IPS-15b (cell line): ENCODE results near the gene CLEC4M.
"Not testable (repeated sequence)": the region's sequence is repeated elsewhere in the genome, so short reads cannot be mapped to it uniquely, and the experiment has no call there.

Experiments
- H3K27me3 ChIP-seq: one replicate; pipeline ENCODE4 v1.6.1; 2013; ENCODE audit warnings: low read length; ENCODE audit not compliant: control insufficient read depth, insufficient read depth
- H3K36me3 ChIP-seq: one replicate; pipeline ENCODE4 v1.6.1; 2013; ENCODE audit warnings: low read length; ENCODE audit not compliant: control insufficient read depth, insufficient read depth
- H3K4me1 ChIP-seq: one replicate; pipeline ENCODE4 v1.6.1; 2013; ENCODE audit warnings: mild to moderate bottlenecking, low read length; ENCODE audit not compliant: control insufficient read depth, insufficient read depth
- H3K4me3 ChIP-seq: one replicate; pipeline ENCODE4 v1.5.1; 2013; ENCODE audit warnings: low read depth, low read length
- H3K9ac ChIP-seq: one replicate; pipeline ENCODE4 v1.6.1; 2013; ENCODE audit warnings: low read depth, mild to moderate bottlenecking, low read length
- H3K9me3 ChIP-seq: one replicate; pipeline ENCODE4 v1.6.1; 2013; ENCODE audit warnings: mild to moderate bottlenecking, low read length; ENCODE audit not compliant: control insufficient read depth, insufficient read depth

CLEC4M gene

GRCh38 chr19:7763696-7764095 is 653 bp downstream of the CLEC4M start:
- no peak overlapping the region for H3K4me3 ChIP-seq
- no peaks in the 10 kb centered on the region for H3K36me3 ChIP-seq
- no peak overlapping the region for H3K9ac ChIP-seq
- H3K4me1 ChIP-seq: no peaks in the 10 kb centered on the region
- H3K9me3 ChIP-seq: no peaks in the 10 kb centered on the region
- H3K27me3 ChIP-seq: no peaks in the 10 kb centered on the region

- H3K36me3 ChIP-seq, H3K4me3 ChIP-seq, H3K9me3 ChIP-seq, H3K27me3 ChIP-seq, H3K4me1 ChIP-seq, H3K9ac ChIP-seq: not testable (repeated sequence)
These were observed 1.1 kb downstream of the CLEC4M start for GRCh38 chr19:7764157-7764556.

DNA sequence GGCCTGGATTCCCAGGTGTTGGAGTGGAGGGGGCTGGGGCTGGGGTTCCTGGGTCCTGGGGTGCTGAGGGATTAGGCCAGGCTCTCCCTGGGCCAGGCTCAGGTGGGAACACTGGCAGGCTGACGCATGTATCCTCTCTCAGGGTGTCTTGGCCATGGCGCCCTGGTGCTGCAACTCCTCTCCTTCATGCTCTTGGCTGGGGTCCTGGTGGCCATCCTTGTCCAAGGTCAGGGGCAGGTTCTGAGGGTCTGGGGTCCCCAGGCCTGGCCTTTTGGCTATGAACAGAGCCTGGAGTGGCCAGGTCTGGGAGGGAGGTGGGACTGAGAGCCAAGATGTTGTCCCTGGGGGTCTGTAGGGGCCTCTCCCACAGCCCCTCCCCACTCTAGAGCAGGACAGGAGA is 2.0 kb downstream of the CLEC4M start:
- not testable (repeated sequence) for H3K4me1 ChIP-seq, H3K36me3 ChIP-seq, H3K4me3 ChIP-seq, H3K9me3 ChIP-seq, H3K27me3 ChIP-seq, H3K9ac ChIP-seq

DNA sequence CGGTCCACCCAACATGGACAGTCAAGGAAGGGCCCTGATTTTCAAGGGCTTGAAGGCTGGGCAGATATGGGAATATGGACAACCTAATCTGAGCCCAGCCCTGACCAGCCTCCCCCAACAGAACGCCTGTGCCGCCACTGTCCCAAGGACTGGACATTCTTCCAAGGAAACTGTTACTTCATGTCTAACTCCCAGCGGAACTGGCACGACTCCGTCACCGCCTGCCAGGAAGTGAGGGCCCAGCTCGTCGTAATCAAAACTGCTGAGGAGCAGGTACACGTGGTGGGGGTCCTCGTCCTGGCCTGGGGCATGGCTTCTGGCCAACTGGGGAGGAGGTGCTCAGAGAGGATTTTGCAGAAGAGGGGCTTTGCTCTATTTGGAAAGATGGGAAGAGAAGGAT is 3.5 kb downstream of the CLEC4M start:
- no peak overlapping the region for H3K9ac ChIP-seq
- no peaks in the 10 kb centered on the region for H3K36me3 ChIP-seq
- no peaks in the 10 kb centered on the region for H3K9me3 ChIP-seq
- no peaks in the 10 kb centered on the region for H3K4me1 ChIP-seq
- H3K27me3 ChIP-seq: no peaks in the 10 kb centered on the region
- no peak overlapping the region for H3K4me3 ChIP-seq

DNA sequence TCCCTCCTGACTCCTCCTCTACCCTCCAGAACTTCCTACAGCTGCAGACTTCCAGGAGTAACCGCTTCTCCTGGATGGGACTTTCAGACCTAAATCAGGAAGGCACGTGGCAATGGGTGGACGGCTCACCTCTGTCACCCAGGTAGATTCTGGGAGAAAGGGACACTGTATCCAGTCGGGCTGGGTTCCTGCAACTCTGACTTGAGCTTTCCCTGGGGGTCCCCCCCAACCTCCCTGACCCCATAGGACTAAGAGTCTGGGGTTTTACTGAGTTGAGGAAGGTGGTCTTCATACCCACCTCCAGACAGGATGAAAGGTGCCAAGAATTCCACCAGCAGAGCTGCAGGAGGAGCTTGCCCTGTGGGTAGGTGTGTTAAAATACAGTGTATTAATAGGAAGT is 4.4 kb downstream of the CLEC4M start:
- Histone ChIP-seq H3K36me3 (no peaks in the 10 kb centered on the region), H3K4me3 (no peak overlapping the region), H3K27me3 (no peaks in the 10 kb centered on the region), H3K9me3 (no peaks in the 10 kb centered on the region), H3K9ac (no peak overlapping the region), H3K4me1 (no peaks in the 10 kb centered on the region)

- H3K9ac ChIP-seq: no peak overlapping the region
- H3K27me3 ChIP-seq: no peaks in the 10 kb centered on the region
- H3K36me3 ChIP-seq: no peaks in the 10 kb centered on the region
- H3K4me3 ChIP-seq: no peak overlapping the region
- H3K9me3 ChIP-seq: no peaks in the 10 kb centered on the region
- H3K4me1 ChIP-seq: no peaks in the 10 kb centered on the region
These were observed 6.1 kb downstream of the CLEC4M start for GRCh38 chr19:7769171-7769570.

- Histone ChIP-seq H3K9ac (no peak overlapping the region), H3K9me3 (no peaks in the 10 kb centered on the region), H3K4me1 (no peaks in the 10 kb centered on the region), H3K36me3 (no peaks in the 10 kb centered on the region), H3K4me3 (no peak overlapping the region), H3K27me3 (no peaks in the 10 kb centered on the region)
These were observed 8.0 kb downstream of the CLEC4M start for GRCh38 chr19:7771072-7771471.

GRCh38 chr19:7772752-7773291 is 9.8 kb downstream of the CLEC4M start:
- Histone ChIP-seq H3K9me3 (no peaks in the 10 kb centered on the region), H3K4me1 (no peaks in the 10 kb centered on the region), H3K4me3 (no peak overlapping the region), H3K9ac (no peak overlapping the region), H3K27me3 (no peaks in the 10 kb centered on the region), H3K36me3 (no peaks in the 10 kb centered on the region)

DNA sequence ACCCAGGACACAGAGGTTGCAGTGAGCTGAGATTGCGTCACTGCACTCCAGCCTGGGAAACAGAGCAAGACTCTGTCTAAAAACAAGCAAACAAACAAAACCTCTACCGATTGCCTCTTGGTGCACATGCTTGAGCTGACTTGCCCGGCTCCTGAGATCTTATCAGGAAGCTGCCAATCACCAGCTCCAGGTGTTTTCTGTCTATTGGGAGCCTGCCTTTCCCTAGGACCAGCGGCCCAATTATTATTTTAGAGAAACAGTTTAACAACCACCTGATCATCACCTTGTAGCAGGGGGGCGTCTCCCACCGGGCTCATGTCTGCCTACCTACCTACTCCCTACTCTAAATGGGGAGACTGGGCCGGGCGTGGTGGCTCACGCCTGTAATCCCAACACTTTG is 10.8 kb downstream of the CLEC4M start:
- Histone ChIP-seq H3K9ac (no peak overlapping the region), H3K27me3 (no peaks in the 10 kb centered on the region), H3K4me1 (no peaks in the 10 kb centered on the region), H3K36me3 (no peaks in the 10 kb centered on the region), H3K9me3 (no peaks in the 10 kb centered on the region), H3K4me3 (no peak overlapping the region)

DNA sequence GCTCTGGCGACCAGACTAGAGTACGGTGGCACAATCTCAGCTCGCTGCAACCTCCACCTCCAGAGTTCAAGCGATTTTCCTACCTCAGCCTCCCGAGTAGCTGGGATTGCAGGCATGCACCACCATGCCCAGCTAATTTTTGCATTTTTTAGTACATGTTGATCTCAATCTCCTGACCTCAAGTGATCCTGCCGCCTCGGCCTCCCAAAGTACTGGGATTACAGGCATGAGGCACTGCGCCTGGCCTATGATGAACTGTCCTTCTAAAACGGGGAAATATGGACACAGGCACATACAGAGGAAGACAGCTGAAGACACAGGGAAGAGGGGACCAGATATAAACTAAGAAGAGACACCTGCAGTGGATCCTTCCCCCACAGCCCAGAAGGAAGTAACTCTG is 12.7 kb downstream of the CLEC4M start:
- Histone ChIP-seq H3K36me3 (no peaks in the 10 kb centered on the region), H3K9me3 (no peaks in the 10 kb centered on the region), H3K27me3 (no peaks in the 10 kb centered on the region), H3K4me3 (no peak overlapping the region), H3K9ac (no peak overlapping the region), H3K4me1 (no peaks in the 10 kb centered on the region)

- Histone ChIP-seq H3K9me3 (no peaks in the 10 kb centered on the region), H3K9ac (no peak overlapping the region), H3K4me3 (no peak overlapping the region), H3K27me3 (peaks cover under 1% of the 10 kb centered on the region), H3K36me3 (no peaks in the 10 kb centered on the region), H3K4me1 (no peaks in the 10 kb centered on the region)
These were observed 15.0 kb downstream of the CLEC4M start for GRCh38 chr19:7778081-7778480.

DNA sequence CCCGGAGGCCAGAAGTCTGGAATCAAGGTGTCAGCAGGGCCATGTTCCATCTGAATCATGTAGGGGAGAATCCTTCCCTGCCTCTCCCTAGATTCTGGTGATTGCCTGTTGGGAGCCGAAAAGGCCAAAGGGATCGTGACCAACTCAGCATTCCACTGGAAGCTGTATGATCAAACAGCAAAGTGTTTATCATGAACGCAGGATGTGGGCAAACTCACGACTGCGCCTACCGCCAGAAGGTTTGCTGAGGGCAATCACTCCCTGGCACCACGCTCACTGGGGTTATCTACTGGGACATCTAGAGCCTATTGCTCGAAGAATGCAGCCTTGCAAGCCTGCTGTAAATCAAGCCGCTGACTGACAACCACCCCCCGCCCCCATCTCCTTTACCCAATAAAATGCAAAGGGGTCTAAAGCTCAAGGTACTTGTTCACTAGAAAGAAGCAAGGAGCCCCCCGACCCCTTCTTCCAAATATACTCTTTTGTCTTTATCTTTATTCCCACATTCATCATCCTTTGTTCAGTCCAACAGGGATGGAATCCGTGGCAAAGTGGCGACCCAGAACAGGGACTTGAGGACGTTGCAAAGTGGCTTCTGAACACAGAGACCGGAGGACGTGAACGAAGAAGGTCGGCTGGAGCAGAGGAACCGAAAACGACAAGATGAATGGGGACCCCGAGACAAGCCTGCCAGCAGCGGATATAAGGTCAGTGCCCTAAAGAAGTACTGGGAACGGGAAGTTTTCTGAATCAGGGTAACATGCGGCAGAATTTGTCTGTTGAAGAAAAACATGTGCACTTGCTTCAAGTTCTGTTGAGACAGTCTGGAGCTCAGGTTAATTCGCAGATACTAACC is 16.8 kb downstream of the CLEC4M start:
- no peak overlapping the region for H3K9ac ChIP-seq
- no peaks in the 10 kb centered on the region for H3K36me3 ChIP-seq
- no peaks in the 10 kb centered on the region for H3K4me1 ChIP-seq
- no peak overlapping the region for H3K4me3 ChIP-seq
- H3K27me3 ChIP-seq: peaks cover 15% of the 10 kb centered on the region
- H3K9me3 ChIP-seq: no peaks in the 10 kb centered on the region
